Stimulated activated CD4-positive, alpha-beta T cell treated with anti-CD3 and anti-CD28 coated beads, Interleukin-15, amount 100 ng/mL, for 48 hours (primary cell): ENCODE results near the gene CHDH.

ENCODE experiments used
- DNase-seq, 2 donors: peaks; one replicate each; pipeline ENCODE4 v3.0.0-alpha.2; 2020; ENCODE audit warnings: low read depth in 2 of 2

Gene CHDH

GRCh38 chr3:53788038-53788437, 58.2 kb downstream of the CHDH start:
- no peak for DNase-seq

DNA sequence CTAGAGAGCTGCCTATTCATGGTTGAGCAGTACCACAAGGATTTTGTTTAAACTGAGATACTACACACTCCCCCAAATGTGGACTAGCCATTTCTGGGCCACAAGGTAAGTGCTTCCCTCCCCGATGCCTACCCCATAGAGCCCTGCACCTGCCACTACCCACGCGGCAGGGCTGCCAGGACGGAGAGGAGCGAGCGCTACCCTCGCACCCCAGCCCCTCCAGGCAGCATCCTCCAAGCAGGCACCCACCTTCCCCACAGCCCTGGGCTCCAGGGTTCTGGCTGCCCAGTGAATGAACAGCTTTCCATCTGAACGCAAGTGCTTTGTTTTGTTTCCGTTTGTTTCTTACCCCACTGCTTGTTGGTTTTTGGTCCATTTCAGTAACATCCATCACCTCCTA, 59.2 kb downstream of the CHDH start:
- DNase-seq = no peak

DNA sequence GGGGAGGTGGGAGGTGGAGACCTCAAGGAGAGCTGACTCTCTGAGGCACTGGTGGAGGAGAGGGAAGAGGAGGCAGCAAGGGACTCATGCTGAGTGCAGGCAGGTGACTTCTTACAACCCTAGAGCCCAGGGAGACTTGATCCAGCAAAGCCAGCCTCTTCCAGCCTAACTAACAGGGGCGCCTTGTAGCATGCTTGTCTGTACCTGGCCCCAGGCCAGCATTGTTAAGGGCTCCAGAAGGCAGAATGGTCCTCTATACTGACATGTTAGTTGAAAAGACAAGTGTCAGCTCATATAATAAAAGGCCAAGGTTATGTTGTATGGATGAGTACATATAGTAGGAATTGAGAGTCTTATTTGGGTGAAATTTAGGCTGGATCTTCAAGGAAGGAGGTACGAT, 65.4 kb downstream of the CHDH start:
- no peak for DNase-seq

DNA sequence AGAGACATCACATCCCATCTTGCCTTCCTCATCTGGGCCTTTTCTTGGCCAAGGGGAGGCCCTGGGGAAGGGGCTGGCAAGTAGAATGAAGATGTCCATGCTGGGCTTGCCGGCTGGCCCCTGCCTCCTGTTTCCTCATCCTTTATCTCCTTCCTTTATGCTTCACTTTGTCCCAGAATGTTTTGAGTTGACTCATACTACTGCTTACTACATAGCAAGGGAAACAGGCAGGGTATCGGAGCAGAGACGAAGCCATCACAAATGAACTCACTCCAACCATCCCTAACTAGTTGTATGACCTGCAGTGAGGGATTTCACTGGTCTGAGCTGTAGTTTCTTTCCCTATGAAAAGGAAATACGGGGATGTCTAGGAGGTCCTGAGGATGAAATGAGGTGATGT, 66.0 kb downstream of the CHDH start:
- no peak for DNase-seq

DNA sequence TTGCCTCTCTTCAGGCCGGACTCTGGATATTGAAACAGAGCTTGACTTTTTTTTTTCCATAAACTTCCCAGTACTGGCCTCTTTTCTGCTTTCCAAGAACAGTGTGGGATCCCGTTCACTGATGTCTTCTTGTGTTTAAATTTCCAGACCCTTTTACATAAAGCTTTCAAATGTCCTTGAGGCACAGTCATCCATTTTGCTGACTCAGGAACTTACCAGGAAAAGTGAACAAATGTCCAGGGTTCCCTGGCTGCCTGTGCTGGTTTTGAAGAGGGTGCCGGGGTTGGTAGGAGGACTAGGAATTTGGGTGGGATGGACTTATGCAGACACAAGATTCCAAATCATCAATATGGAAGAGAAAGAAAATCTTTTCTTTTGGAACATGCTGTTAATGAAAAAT, 68.1 kb downstream of the CHDH start:
- DNase-seq = no peak

DNA sequence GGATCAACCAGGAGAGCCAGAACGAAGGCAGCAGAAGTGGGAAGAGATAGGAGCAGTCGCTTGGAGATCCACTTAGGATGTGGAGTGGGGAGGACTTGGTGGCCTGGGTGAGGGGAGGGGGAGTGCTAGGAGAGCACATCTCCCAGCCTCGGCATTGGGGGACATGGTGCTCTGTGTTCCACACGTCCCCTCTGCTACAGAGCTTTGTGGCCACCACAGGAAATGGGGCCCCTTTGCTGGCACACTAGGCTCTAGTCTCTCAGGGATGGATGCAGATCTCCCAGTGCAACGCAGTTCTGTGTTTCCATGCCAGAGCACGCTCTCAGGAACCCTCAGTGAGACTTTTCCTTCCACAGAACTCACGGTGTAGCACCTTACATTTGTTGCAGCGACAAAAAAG, 68.8 kb downstream of the CHDH start:
- DNase-seq = no peak

DNA sequence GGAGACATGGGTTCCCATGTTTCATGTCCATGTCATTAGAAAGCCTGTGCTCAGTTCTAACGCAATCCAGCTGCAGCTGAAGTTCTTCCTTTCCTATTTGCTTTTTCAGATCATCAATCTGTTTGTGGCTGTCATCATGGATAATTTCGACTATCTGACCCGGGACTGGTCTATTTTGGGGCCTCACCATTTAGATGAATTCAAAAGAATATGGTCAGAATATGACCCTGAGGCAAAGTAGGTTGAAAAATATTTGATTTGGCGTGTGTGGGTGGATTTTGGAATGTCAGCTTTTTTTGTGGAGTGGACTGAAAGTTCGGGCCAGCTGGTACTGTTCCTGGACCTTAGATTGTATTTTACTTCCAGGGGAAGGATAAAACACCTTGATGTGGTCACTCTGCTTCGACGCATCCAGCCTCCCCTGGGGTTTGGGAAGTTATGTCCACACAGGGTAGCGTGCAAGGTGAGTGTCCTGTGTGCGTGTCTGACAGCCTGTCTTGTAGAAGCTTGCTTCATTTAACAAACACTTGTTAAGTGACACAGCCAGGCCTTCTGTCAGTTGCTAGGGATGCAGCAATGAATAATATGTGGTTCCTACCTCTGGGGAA, 69.6 kb downstream of the CHDH start:
- no peak for DNase-seq

DNA sequence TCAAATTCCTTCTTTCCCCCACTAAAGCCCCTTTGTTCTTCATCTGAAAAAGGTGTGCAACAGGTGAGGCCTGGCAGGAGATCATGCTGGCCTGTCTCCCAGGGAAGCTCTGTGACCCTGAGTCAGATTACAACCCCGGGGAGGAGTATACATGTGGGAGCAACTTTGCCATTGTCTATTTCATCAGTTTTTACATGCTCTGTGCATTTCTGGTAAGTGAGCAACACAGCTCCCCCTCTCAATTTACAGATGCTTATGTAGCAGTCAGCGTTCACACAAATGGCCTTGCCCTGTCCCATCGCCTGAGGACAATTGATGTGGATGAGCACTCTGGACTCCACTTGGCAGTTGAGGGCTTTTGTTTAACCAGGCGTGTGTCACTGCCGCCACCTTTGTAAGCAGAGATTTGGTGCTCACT, 70.4 kb downstream of the CHDH start:
- no peak for DNase-seq

DNA sequence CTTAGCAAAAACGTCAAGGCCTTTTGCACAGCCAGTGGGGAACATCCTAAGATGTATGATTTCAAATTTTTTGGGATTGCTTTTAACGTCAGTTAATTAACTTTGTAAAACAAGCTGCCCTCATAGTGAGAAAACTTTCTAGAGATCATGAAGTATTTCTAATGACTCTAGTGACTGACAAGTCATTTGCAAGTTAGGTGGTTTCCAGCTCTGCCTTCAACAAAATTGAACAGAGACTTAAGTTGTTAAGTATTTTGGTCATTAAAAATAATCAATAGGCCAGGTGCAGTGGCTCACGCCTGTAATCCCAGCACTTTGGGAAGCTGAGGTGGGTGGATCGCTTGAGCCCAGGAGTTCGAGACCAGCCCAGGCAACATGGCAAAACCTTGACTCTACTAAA, 71.2 kb downstream of the CHDH start:
- DNase-seq = no peak

DNA sequence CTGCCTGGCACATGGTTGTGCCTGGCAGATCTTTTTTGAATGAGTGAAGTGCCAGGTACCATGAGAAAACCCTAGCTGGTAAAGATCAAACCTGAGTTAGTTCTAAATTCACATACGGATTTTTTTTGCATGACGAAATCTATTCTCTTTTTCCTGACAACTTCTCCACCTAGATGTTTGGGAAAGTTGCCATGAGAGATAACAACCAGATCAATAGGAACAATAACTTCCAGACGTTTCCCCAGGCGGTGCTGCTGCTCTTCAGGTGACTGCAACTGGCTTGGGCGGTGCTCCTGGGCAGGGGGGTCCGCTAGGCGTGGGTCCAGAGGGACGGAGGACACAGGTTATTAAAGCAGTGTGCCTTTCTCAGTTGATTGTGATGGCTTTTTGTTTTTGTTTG, 71.8 kb downstream of the CHDH start:
- no peak for DNase-seq

DNA sequence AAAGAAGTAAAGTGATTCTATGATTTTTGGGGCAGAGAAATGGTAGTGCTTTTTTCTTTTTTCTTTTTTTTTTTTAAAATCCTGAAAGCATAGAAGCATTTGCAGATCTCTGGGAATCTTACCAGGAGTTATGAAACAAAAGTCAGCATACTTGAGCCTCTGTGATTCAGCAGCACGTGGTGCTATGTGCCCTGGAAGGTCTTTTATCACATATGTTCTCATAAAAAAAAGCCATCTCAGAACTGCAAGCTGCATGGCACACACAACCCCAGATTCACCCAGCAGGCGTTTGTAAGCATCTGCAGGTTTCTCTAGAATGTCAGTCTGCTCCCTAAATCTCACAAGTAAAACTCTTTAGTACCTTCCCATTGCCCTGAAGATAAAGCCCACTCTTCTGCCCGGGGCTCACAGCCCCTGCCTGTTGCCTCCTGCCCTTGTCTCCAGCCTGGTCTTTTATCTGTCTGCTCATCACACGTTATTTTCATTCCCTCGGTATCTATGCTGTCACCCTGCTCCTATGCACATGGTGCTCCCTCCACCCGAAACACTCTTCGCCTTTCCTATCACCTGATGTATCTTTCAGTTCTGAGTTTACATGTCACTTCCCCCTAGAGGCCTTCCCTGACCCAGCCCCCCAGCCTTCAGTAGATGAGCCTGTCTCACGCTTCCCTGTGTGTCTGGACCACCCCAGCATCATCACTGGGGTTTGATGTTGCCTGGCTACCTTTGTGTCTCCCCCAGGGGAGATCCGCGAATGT, 72.4 kb downstream of the CHDH start:
- no peak for DNase-seq

- no peak for DNase-seq
These were observed 73.2 kb downstream of the CHDH start for GRCh38 chr3:53773021-53773436.

GRCh38 chr3:53772562-53772961, 73.7 kb downstream of the CHDH start:
- no peak for DNase-seq

DNA sequence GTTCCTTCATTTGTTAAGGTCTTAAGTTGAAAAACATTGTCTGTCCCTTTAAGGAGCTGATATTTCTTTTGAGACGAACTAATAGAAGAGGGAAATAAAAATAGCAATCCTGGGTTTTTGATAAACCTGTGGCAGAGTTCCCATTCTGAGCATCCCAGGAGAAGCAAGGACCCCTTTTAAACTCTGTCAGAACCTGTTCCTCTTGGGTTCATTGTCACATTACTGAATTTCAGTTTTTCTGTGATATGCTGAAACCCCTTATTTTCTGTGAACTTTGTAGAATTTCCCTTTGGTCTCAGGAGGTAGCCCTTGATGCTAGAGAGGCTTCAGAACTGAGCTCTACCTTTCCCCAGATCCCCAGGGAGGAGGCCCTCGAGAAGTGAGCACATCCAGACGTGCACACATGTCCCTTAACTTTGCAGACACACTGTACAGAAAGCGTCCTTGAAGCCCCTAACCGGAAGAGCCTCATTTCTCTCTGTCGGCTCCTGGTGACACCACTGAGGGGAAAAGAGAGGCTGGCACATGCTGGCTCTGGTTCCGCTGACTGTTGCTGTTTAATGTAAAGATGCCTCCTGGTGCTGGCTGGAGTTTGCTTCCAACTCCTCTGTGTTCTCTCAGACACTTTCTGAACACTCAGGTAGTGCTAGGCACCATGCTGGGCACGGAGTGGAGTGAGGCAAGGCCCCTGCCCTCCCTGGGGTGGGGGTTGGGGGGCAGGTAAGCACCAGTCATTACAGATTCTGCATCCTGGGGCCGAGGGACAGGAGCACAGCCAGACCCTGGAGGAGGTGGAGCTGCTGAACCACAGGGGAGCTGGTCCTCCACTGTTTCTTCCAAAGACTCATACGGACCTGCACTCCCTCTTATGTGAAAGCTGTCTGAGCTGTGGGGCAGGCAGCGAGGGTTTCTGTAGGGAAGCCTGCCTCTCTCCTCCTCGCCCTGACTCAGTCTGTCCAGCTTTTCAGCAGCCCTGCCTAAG, 77.5 kb downstream of the CHDH start:
- no peak for DNase-seq

GRCh38 chr3:53766706-53767105, 79.5 kb downstream of the CHDH start:
- DNase-seq = no peak

DNA sequence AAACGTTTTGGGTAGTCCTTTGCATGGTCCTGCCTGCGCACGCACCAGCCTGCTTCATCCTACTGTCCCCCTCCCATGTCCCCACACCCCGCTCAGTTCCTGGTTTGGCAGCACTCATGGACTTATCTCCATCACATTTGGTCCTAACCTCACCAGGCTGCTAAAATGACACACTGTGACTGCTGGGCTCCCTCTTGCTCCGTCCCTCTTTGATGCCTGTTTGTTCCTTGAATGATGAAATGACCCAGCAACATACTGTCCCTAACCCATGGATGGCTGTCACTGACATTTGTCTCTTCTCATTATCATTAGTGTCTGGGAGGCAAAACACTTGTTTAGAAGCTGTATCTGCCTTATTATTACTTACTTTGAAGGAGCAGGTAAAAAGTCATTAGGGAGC, 80.5 kb downstream of the CHDH start:
- DNase-seq = no peak

GRCh38 chr3:53764026-53764775, 82.0 kb downstream of the CHDH start:
- DNase-seq = no peak

- DNase-seq = no peak
These were observed 82.9 kb downstream of the CHDH start for GRCh38 chr3:53763353-53763752.
